ENCODE results near the gene FIGNL2.
"Not testable (repeated sequence)": the region's sequence is repeated elsewhere in the genome, so short reads cannot be mapped to it uniquely, and the experiment has no call there.

Gene FIGNL2

DNA sequence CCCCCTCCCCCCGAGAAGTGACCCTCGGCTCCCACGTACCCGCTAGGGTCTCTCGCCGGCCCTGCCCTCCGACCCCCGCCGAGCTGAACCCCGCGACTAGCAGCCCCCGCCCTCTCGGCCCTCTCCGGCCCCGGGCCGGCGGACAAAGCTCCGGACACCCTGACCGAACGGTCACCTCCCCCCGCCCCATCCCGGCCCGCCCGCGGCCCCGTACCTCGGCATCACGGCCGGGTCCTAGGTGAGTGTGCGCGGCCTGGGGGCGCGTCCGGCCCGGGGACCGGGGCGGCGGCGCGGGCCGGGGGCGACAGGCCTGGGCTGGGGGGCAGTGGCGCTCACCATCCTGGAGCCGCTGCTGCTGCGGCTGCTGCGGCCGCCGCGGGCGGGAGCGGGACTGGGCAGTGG is at the start of gene FIGNL2:
FIGNL2 (minus strand) TSS at position 393 of the 402 bp plus-strand sequence. CDS start 26,305 bp downstream, outside the sequence.
- no peak for DNase-seq

DNA sequence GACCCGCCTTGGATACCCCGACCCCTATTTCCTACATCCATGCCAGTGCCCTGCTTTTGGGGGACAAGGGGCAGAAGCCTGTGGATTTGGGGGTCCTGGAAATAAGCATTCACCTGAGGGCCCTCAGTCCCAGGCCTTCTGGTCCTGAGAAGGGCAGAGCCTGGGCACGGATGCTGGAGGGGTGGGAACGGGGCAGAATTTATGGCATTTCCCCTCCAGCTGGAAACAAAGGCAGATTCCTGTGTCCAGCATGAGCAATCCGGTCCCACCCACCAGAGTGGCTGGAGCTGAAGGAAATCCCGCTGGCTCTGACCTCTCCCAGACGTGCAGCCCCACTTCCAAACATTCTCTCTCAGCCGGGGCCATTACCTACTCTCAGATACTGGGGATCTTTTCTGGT is 48.7 kb upstream of the FIGNL2 start:
- DNase-seq = no peak

- no peak for DNase-seq
Observed at GRCh38 chr12:51896236-51896635, 47.7 kb upstream of the FIGNL2 start.

- no peak for DNase-seq
Observed at GRCh38 chr12:51895378-51896135, 47.0 kb upstream of the FIGNL2 start.

GRCh38 chr12:51893786-51894185 is 45.3 kb upstream of the FIGNL2 start:
- no peak for DNase-seq

DNA sequence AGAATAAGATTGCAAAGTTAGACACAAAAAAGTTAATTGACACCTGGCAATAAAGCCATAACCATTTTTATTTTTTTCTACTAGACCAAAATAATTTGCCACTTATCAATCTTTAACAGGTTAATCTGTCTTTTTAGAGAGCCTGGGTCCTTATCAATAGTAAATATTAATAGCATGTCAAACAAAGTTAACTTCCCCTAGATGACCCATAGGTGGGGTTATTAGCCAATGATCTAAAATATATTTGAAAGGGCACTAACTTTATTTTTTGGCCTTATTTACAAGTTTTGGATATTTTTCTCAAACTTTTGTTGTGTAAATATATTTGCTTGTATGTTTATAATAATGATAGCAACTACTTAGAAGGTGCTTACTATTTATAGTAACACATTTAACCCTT is 43.3 kb upstream of the FIGNL2 start:
- DNase-seq = peak in 1 of 2 donors; percentile 14

GRCh38 chr12:51890511-51891171 is 42.1 kb upstream of the FIGNL2 start:
- no peak for DNase-seq

DNA sequence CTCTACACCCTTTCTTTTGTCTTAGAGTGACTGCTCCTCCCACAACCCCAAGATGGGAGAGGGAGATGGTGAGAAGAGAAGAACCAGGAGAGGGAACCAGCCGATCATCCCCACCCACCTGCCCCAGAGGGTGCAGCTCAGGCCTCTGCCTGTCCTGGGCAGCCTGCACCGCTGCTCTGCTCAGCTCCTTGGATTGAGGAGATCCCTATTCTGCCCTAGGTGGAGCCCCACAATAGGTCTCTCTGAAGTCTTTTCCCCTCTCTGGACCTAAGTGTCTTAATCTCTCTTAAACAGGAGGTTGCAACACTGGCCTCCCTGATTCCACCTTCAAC is 41.6 kb upstream of the FIGNL2 start:
- no peak for DNase-seq

GRCh38 chr12:51889216-51890132 is 41.0 kb upstream of the FIGNL2 start:
- no peak for DNase-seq

- no peak for DNase-seq
Observed at GRCh38 chr12:51888316-51889215, 40.0 kb upstream of the FIGNL2 start.

GRCh38 chr12:51887476-51888315 is 39.2 kb upstream of the FIGNL2 start, which contains the start of gene ANKRD33:
TSS of gene ANKRD33 (plus strand) at chr12:51888103. CDS start at chr12:51888187, 84 bp downstream.
- DNase-seq = no peak

- peak; percentile 52 to 79 for DNase-seq
Observed at GRCh38 chr12:51886021-51886710, 37.6 kb upstream of the FIGNL2 start.

- not testable (repeated sequence) for DNase-seq
Observed at GRCh38 chr12:51885294-51886020, 36.9 kb upstream of the FIGNL2 start.

DNA sequence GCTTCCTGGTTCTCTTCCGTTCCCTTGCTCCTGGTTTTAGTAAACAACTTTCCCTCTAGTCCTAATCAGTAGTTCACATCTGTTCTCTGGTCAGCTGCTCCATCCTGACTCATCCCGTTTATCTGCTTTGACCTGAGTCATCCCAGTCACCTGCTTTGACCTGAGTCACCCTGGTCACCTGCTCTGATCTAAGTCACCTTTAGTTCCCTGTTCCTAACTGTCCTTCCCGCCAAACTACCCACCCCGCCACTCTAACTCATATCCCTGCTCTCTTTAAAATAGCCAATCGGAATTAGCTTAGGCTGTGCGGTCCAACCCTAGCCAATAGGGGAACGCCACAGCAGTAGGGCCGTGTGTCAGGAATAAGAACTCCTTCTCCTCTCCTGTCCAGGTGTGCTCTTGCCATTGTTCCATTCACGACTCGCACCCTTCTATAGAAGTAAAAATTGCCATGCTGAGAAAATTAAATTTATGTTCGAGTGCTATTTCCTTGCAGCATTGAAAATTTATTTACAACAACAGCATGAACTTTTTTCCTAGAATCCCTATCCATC is 36.2 kb upstream of the FIGNL2 start:
- DNase-seq = no peak

DNA sequence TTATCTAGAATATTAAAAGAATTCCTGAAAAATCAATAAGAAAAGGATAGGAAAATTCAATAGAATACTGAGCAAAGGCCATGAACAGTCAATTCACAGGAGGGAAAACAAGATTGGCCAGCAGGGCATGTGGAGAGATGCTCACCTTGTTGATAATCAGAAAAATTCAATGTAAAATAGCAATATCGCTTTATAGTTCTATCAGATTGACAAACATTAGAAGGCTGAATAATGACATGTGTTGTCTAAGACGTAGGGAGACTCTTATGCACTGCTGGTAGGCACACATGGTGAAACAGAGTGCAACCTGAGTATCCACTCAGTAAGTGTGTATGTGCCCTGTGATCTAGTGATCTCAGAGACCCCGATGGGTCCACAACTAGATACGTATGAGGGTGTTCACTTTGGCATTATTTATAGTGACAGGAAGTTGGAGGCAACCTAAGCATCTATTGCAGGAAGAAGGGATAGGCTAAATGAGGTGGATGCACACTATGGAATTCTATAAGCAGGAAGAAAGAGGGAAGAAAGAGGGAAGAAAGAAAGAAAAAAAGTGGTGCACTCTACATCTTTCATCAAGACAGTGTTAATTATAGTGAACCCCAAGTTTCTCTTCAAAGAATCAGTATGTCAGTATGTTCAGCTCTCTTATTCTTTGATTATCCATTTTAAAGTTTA is 35.6 kb upstream of the FIGNL2 start:
- DNase-seq = no peak

GRCh38 chr12:51883295-51883694 is 34.8 kb upstream of the FIGNL2 start:
- no peak for DNase-seq

- DNase-seq = no peak
Observed at GRCh38 chr12:51879102-51879501, 30.6 kb upstream of the FIGNL2 start.

DNA sequence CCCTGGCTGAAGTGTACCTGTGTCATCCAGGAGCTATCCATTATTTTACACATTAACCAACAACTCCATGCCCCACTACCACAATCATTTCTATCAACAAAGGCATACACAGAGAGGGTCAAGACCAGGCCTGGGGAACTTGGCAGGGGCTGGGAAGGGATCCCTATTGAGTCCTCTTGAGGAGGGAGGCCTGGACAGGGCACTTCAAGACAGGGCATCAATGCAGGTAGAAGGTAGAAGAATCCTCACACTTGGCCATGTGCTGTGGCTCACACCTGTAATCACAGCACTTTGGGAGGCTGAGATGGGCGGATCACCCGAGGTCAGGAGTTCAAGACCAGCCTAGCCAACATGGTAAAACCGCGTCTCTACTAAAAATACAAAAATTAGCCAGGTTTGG is 26.0 kb upstream of the FIGNL2 start:
- no peak for DNase-seq

- no peak for DNase-seq
Observed at GRCh38 chr12:51874000-51874399, 25.5 kb upstream of the FIGNL2 start.
